IPS DF 6.9 (cell line): Measurements from ENCODE around the gene CLDND1.

Source experiments
- DNase-seq: peaks from one replicate; pipeline ENCODE4 v3.0.0-alpha.2; 2013; ENCODE audit warnings: low read depth, low spot score
- H3K27ac ChIP-seq: one replicate; pipeline ENCODE4 v1.5.1; 2013; ENCODE audit warnings: low read length, control low read depth
- H3K27me3 ChIP-seq: 2 replicates; pipeline ENCODE4 v1.6.1; 2013; ENCODE audit warnings: mild to moderate bottlenecking, low read length; ENCODE audit not compliant: control insufficient read depth, insufficient read depth
- H3K36me3 ChIP-seq: 2 replicates; pipeline ENCODE4 v1.6.1; 2013; ENCODE audit warnings: low read length; ENCODE audit not compliant: control insufficient read depth, insufficient read depth
- H3K4me1 ChIP-seq: 2 replicates; pipeline ENCODE4 v1.6.1; 2013; ENCODE audit warnings: low read length; ENCODE audit not compliant: control insufficient read depth, insufficient read depth
- H3K4me3 ChIP-seq: 2 replicates; pipeline ENCODE4 v1.5.1; 2013; ENCODE audit warnings: mild to moderate bottlenecking, low read length
- H3K9me3 ChIP-seq: 2 replicates; pipeline ENCODE4 v1.6.1; 2013; ENCODE audit warnings: low read length, inconsistent platforms; ENCODE audit not compliant: control insufficient read depth, insufficient read depth
- WGBS: extraction: QIAGEN DNeasy Blood & Tissue Kit; methylation state at CpG from one replicate; pipeline ENCODE4 v1.1.7; 2013; ENCODE audit warnings: mixed read lengths, missing lambda C conversion rate; ENCODE audit not compliant: insufficient read length, insufficient coverage; 5-methylcytosine and 5-hydroxymethylcytosine counted together

The CLDND1 gene

GRCh38 chr3:98551236-98551635 is 28.5 kb upstream of the CLDND1 start:
- H3K27me3 ChIP-seq = no peaks in the 10 kb centered on the region
- H3K36me3 ChIP-seq = no peaks in the 10 kb centered on the region
- H3K9me3 ChIP-seq = no peaks in the 10 kb centered on the region
- no CpG with 5 or more reads among the region's 2 CpGs for WGBS
- no peak overlapping the region for H3K27ac ChIP-seq
- DNase-seq = no peak
- no peaks in the 10 kb centered on the region for H3K4me1 ChIP-seq
- no peak overlapping the region for H3K4me3 ChIP-seq

- Histone ChIP-seq H3K27ac (no peak overlapping the region), H3K9me3 (no peaks in the 10 kb centered on the region), H3K4me3 (no peak overlapping the region), H3K4me1 (no peaks in the 10 kb centered on the region), H3K27me3 (no peaks in the 10 kb centered on the region), H3K36me3 (no peaks in the 10 kb centered on the region)
- no CpG with 5 or more reads among the region's 3 CpGs for WGBS
- no peak for DNase-seq
Observed at GRCh38 chr3:98550833-98551232, 28.1 kb upstream of the CLDND1 start.

GRCh38 chr3:98548544-98548943 is 25.8 kb upstream of the CLDND1 start:
- no peak for DNase-seq
- Histone ChIP-seq H3K9me3 (no peaks in the 10 kb centered on the region), H3K4me3 (no peak overlapping the region), H3K36me3 (no peaks in the 10 kb centered on the region), H3K27me3 (no peaks in the 10 kb centered on the region), H3K4me1 (no peaks in the 10 kb centered on the region), H3K27ac (no peak overlapping the region)
- WGBS = no CpG with 5 or more reads among the region's 5 CpGs

GRCh38 chr3:98545940-98546339 is 23.2 kb upstream of the CLDND1 start:
- Histone ChIP-seq H3K4me3 (no peak overlapping the region), H3K27me3 (no peaks in the 10 kb centered on the region), H3K27ac (no peak overlapping the region), H3K4me1 (no peaks in the 10 kb centered on the region), H3K36me3 (no peaks in the 10 kb centered on the region), H3K9me3 (no peaks in the 10 kb centered on the region)
- DNase-seq = no peak
- no CpG with 5 or more reads among the region's 5 CpGs for WGBS

GRCh38 chr3:98542623-98543022 is 19.9 kb upstream of the CLDND1 start:
- no peak for DNase-seq
- no peak overlapping the region for H3K27ac ChIP-seq

GRCh38 chr3:98541695-98542094 is 19.0 kb upstream of the CLDND1 start:
- Histone ChIP-seq H3K4me3 (no peak overlapping the region), H3K36me3 (no peaks in the 10 kb centered on the region), H3K27ac (no peak overlapping the region), H3K9me3 (no peaks in the 10 kb centered on the region), H3K27me3 (no peaks in the 10 kb centered on the region), H3K4me1 (no peaks in the 10 kb centered on the region)
- no peak for DNase-seq
- no CpG with 5 or more reads among the region's 1 CpG for WGBS

More at GRCh38 chr3:98542623-98543022, 19.9 kb upstream of the CLDND1 start:
- Histone ChIP-seq H3K4me3 (no peak overlapping the region), H3K36me3 (no peaks in the 10 kb centered on the region), H3K4me1 (no peaks in the 10 kb centered on the region), H3K9me3 (no peaks in the 10 kb centered on the region), H3K27me3 (no peaks in the 10 kb centered on the region)
- WGBS = no CpG with 5 or more reads among the region's 1 CpG

- Histone ChIP-seq H3K27ac (no peak overlapping the region), H3K27me3 (no peaks in the 10 kb centered on the region), H3K4me3 (no peak overlapping the region), H3K4me1 (no peaks in the 10 kb centered on the region), H3K9me3 (no peaks in the 10 kb centered on the region), H3K36me3 (no peaks in the 10 kb centered on the region)
- no CpG with 5 or more reads among the region's 3 CpGs for WGBS
- no peak for DNase-seq
Observed at GRCh38 chr3:98540346-98540745, 17.6 kb upstream of the CLDND1 start.

- no CpG with 5 or more reads among the region's 6 CpGs for WGBS
- Histone ChIP-seq H3K27me3 (no peaks in the 10 kb centered on the region), H3K27ac (no peak overlapping the region), H3K4me3 (no peak overlapping the region), H3K9me3 (no peaks in the 10 kb centered on the region), H3K36me3 (no peaks in the 10 kb centered on the region), H3K4me1 (no peaks in the 10 kb centered on the region)
- DNase-seq = no peak
Observed at GRCh38 chr3:98536456-98537017, 13.8 kb upstream of the CLDND1 start.

- WGBS = no CpG with 5 or more reads among the region's 1 CpG
- Histone ChIP-seq H3K27ac (no peak overlapping the region), H3K9me3 (no peaks in the 10 kb centered on the region), H3K36me3 (no peaks in the 10 kb centered on the region), H3K27me3 (no peaks in the 10 kb centered on the region), H3K4me1 (no peaks in the 10 kb centered on the region), H3K4me3 (no peak overlapping the region)
- DNase-seq = no peak
Observed at GRCh38 chr3:98534734-98535133, 12.0 kb upstream of the CLDND1 start.

- Histone ChIP-seq H3K4me1 (no peaks in the 10 kb centered on the region), H3K4me3 (no peak overlapping the region), H3K27ac (no peak overlapping the region), H3K9me3 (no peaks in the 10 kb centered on the region), H3K36me3 (no peaks in the 10 kb centered on the region), H3K27me3 (no peaks in the 10 kb centered on the region)
- DNase-seq = no peak
- whole genome bisulfite sequencing = no CpG with 5 or more reads among the region's 2 CpGs
Observed at GRCh38 chr3:98534168-98534567, 11.5 kb upstream of the CLDND1 start.

GRCh38 chr3:98532709-98533571 is 10.2 kb upstream of the CLDND1 start:
- Histone ChIP-seq H3K4me3 (no peak overlapping the region), H3K4me1 (no peaks in the 10 kb centered on the region), H3K36me3 (no peaks in the 10 kb centered on the region), H3K9me3 (no peaks in the 10 kb centered on the region), H3K27me3 (no peaks in the 10 kb centered on the region), H3K27ac (no peak overlapping the region)
- no peak for DNase-seq
- WGBS = no CpG with 5 or more reads among the region's 6 CpGs
